Aorta (tissue), 5 donors: ENCODE results near the gene EIF5B. TPM values are rescaled to one million over a fixed set of nuclear protein-coding genes. Genes with fewer than 3 reads are reported as not detected.

ENCODE experiments used
- ATAC-seq: fragments of 200-7000 bp; cut with Tn5 transposase; one replicate; pipeline ENCODE4 v1.9.1; 2022; ENCODE audit warnings: moderate library complexity; ENCODE audit not compliant: low FRiP score
- DNase-seq, 2 donors: peaks; one replicate each; pipeline ENCODE4 v3.0.0-alpha.2; 2020
- H3K27ac ChIP-seq, 2 donors: one replicate each; pipeline ENCODE4 v1.5.1; 2013; ENCODE audit warnings: low read length in 2 of 2, mild to moderate bottlenecking in 2 of 2, moderate library complexity in 2 of 2, control low read depth in 1 of 2, inconsistent platforms in 1 of 2, low read depth in 1 of 2
- H3K27me3 ChIP-seq, 2 donors: one replicate each; pipeline ENCODE4 v1.6.1; 2013; ENCODE audit warnings: control low read depth in 1 of 2, low read length in 1 of 2, mild to moderate bottlenecking in 1 of 2, moderate library complexity in 1 of 2; ENCODE audit not compliant: insufficient read depth in 2 of 2, control insufficient read depth in 1 of 2
- H3K36me3 ChIP-seq, 2 donors: one replicate each; pipeline ENCODE4 v1.6.1; 2013; ENCODE audit warnings: control low read depth in 1 of 2, low read length in 1 of 2, mild to moderate bottlenecking in 1 of 2; ENCODE audit not compliant: insufficient read depth in 2 of 2, control insufficient read depth in 1 of 2
- H3K4me1 ChIP-seq, 2 donors: one replicate each; pipeline ENCODE4 v1.6.1; 2013; ENCODE audit warnings: low read length in 2 of 2, control low read depth in 1 of 2, mild to moderate bottlenecking in 1 of 2, moderate library complexity in 1 of 2; ENCODE audit not compliant: insufficient read depth in 2 of 2, control insufficient read depth in 1 of 2
- H3K4me3 ChIP-seq, 2 donors: one replicate each; pipeline ENCODE4 v1.5.1; 2013; ENCODE audit warnings: low read length in 2 of 2, control low read depth in 1 of 2, mild to moderate bottlenecking in 1 of 2
- H3K9me3 ChIP-seq: one replicate; pipeline ENCODE4 v1.6.1; 2013; ENCODE audit warnings: mild to moderate bottlenecking, low read length; ENCODE audit not compliant: control insufficient read depth
- WGBS, 2 donors: extraction: QIAGEN DNeasy Blood & Tissue Kit; methylation state at CpG; one replicate each; pipeline ENCODE4 v1.1.7; 2013; 5-methylcytosine and 5-hydroxymethylcytosine counted together
- intact Hi-C, 2 donors: fragments of 100-400 bp; cut with DNase I; formaldehyde crosslinking; loops; one replicate each; pipeline versions ENCODE4 v1.14.2 to v1.15.0; 2022
- polyA plus RNA-seq, 2 donors: library from polyadenylated mRNA; stranded (reverse); fragments of 200-250 nt; gene quantifications; one replicate each; pipeline ENCODE4 v1.2.3, GENCODE V29; 2013
- total RNA-seq, 2 donors: library from RNA; stranded (reverse); fragmentation: NEBNext Ultra II Directional; extraction: Animal tissue kit (Norgen Biotek cat#: 25700); gene quantifications; one replicate each; pipeline ENCODE4 v1.2.1, GENCODE V29; 2021
- donor health status: healthy with polysubstance abuse.
- donor health status: Bipolar disorder and iron deficiency.
- donor health status: DM: no; HTN: no; CAD: no.
- donor health status: DM: no; HTN: no; CAD: no.
- donor health status: DM: yes; HTN: yes; CAD: no.

Gene EIF5B
- total and polyA plus RNA-seq, 4 donors = 42.3 to 59.3 (median 56.2) TPM

DNA sequence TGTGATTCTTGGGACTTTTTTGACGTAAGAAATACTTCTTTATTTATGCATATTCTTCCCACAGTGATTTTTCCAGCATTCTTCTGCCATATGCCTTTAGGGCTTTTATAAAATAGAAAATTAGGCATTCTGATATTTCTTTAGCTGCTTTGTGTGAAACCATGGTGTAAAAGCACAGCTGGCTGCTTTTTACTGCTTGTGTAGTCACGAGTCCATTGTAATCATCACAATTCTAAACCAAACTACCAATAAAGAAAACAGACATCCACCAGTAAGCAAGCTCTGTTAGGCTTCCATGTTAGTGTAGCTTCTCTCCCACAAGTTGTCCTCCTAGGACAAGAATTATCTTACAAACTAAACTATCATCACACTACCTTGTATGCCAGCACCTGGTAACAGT lies 62.6 kb downstream of the EIF5B start:
- Histone ChIP-seq H3K36me3 (peaks cover 10 to 17% of the 10 kb centered on the region in 2 donors), H3K9me3 (no peaks in the 10 kb centered on the region), H3K27ac (no peak overlapping the region), H3K4me3 (no peak overlapping the region), H3K4me1 (no peaks in the 10 kb centered on the region), H3K27me3 (no peaks in the 10 kb centered on the region)
- intact Hi-C loops = no loop called here
- ATAC-seq (no peak), DNase-seq (no peak)
- WGBS, 2 donors = 86 to 87% methylated on average over 2 of the region's 2 CpGs

DNA sequence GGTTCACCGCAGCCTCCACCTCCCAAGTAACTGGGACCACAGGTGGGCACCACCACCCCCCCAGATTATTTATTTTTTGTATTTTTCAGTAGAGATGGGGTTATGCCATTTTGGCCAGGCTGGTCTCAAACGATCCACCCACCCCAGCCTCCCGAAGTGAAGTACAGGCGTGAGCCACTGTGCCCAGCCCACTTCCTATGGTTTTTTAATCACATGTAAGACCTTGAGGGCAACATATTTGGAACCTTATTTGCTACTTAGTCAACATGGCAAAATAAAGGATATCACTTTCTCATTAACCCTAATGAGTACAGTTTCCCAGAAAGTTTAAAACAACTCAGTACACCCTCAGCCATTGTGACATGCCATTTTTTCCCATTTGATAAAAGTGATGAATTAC lies 64.7 kb downstream of the EIF5B start:
- intact Hi-C loops = no loop called here

DNA sequence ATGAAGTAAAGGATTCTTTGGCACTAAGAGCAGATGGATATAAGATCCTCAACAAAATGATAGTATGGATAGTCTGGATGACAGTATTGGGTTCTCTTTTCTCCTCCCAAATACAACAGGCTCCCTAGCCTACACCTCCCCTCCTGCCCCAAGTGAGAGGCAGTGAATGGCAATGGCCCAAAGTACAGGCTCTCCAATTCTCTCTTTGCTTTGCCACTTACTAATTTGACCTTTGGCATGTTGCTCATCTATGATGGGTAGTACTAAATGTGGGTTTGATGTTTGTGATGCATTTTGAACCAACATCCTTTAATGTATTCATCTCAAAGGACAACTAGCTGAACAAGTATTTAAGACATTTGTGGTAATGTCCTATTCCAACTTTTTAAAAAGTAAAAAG lies 65.9 kb downstream of the EIF5B start:
- peaks cover 0 to 2% of the 10 kb centered on the region in 2 donors for H3K4me1 ChIP-seq
- peaks cover 10% of the 10 kb centered on the region in 2 donors for H3K36me3 ChIP-seq
- no peak overlapping the region for H3K27ac ChIP-seq
- intact Hi-C loops = no loop called here
- H3K4me3 ChIP-seq = no peak overlapping the region
- H3K27me3 ChIP-seq = no peaks in the 10 kb centered on the region
- H3K9me3 ChIP-seq = no peaks in the 10 kb centered on the region
- ATAC-seq (no peak), DNase-seq (no peak)

More for the DNA sequence above, 64.7 kb downstream of the EIF5B start:
- DNase-seq = no peak
- Histone ChIP-seq H3K36me3 (peaks cover 10 to 14% of the 10 kb centered on the region in 2 donors), H3K27ac (no peak overlapping the region), H3K9me3 (no peaks in the 10 kb centered on the region), H3K4me1 (peaks cover 0 to 2% of the 10 kb centered on the region in 2 donors), H3K4me3 (no peak overlapping the region), H3K27me3 (no peaks in the 10 kb centered on the region)
- ATAC-seq = no peak
- WGBS, 2 donors = 89 to 93% methylated on average over 4 of the region's 4 CpGs

DNA sequence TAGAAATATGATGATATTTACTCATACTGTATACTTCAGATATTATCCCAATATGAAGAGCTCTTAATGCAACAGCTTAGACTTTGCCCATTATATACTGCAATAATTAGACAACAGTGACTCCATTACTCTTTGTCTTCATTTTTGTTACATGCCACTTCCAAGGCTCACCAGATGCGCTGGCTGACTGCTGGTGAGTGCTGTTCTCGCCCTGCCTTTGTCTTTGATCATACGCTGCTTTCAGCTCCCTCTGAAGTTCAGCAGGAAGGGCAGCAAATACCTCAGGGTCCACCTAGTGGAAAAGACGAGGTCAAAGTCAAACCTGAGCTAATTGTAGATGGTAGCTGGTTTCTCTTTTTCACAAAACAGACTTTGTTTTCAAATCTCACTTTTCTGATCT lies 66.3 kb downstream of the EIF5B start:
- DNase-seq (no peak), ATAC-seq (no peak)
- no peak overlapping the region for H3K27ac ChIP-seq
- no peak overlapping the region for H3K4me3 ChIP-seq
- H3K27me3 ChIP-seq = no peaks in the 10 kb centered on the region
- H3K9me3 ChIP-seq = no peaks in the 10 kb centered on the region
- peaks cover 6 to 8% of the 10 kb centered on the region in 2 donors for H3K36me3 ChIP-seq
- WGBS, 2 donors = 70 to 71% methylated on average over 4 of the region's 4 CpGs
- intact Hi-C loops = no loop called here
- H3K4me1 ChIP-seq = peaks cover 0 to 2% of the 10 kb centered on the region in 2 donors

DNA sequence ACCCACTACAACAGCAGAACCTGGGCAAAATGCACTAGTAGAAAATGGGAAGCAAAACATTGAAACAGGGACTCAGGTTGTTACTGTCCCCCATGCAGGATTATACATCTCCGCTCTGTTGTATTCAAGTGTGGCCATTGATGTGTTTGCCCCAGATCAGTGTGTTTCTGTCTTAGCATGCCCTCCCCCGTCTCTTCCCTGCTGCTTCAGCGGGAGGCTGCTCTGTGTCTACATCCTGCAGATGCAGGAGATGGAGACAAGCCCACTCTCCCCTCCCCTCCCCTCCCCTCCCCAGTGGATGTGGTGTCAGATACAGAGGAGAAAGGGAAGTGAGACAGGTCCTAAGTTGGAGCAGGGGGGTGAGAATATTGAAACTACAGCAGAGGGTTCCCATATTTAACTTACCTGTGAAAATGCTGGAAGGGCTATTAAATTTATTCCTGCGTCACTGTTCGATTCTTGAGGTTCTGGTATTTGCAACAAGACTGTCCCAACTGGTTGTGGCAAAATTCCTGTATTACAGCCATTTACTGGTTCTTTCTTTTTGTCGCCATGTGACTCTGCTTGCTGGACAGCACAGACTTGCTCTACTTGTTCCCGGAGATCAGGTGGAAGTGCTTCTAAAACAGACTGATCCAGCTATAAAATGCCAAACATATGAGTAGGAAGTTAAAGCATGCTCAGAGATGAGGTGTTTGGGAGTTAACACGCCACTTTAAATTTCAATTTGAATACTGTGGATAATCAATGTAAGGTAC lies 67.0 kb downstream of the EIF5B start:
- Histone ChIP-seq H3K4me1 (peaks cover 0 to 2% of the 10 kb centered on the region in 2 donors), H3K36me3 (peaks cover 4 to 6% of the 10 kb centered on the region in 2 donors), H3K4me3 (no peak overlapping the region), H3K9me3 (no peaks in the 10 kb centered on the region), H3K27ac (no peak overlapping the region), H3K27me3 (no peaks in the 10 kb centered on the region)
- intact Hi-C loops = no loop called here
- 81 to 82% methylated on average over 8 of the region's 8 CpGs for WGBS, 2 donors
- DNase-seq = no peak
- no peak for ATAC-seq

DNA sequence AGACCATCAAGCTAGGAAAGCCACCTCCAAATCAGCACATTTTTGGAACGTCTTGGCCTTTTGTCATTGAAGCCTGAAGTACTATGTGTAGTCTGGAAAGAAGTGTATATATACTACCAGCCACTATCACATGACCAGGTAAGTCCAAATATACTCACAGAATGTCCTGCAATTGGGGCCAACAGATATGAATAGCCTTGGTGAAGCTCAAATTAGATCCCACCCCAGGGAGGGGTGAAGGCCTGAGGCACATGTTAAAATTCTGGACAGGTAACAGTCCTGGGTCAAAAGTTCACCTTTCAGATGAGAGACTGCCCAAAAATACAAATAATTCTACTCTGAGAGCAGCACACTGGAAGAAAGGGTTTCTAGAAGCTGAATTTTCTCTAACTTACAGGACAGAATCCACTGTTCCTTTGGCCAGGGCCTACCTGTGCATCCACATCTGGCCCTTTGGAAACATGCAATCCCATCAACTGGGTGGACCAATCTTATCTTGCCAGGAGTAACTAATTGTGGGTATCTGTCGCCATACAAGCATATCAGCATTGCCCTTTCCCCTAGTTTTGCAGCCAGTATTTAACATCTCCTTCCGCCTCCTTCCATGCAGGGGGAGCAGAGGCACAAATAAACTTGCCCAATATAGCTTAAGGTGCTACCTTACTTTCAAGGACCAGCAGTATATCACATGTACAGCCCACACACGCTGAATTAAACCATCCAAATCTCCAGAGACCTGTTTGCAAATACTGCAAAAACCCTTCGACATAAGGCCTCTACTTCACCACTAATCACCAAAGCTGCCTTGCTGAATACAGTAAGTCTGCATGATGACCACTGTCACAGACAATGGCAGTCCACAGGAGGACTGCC lies 67.8 kb downstream of the EIF5B start:
- H3K4me3 ChIP-seq = no peak overlapping the region
- no peak for DNase-seq
- no peaks in the 10 kb centered on the region for H3K9me3 ChIP-seq
- no peak for ATAC-seq
- WGBS, 2 donors = 69 to 70% methylated on average over 5 of the region's 5 CpGs
- H3K27me3 ChIP-seq = no peaks in the 10 kb centered on the region
- intact Hi-C loops = no loop called here
- H3K36me3 ChIP-seq = peaks cover 4 to 6% of the 10 kb centered on the region in 2 donors
- H3K4me1 ChIP-seq = peaks cover 0 to 2% of the 10 kb centered on the region in 2 donors
- no peak overlapping the region for H3K27ac ChIP-seq

DNA sequence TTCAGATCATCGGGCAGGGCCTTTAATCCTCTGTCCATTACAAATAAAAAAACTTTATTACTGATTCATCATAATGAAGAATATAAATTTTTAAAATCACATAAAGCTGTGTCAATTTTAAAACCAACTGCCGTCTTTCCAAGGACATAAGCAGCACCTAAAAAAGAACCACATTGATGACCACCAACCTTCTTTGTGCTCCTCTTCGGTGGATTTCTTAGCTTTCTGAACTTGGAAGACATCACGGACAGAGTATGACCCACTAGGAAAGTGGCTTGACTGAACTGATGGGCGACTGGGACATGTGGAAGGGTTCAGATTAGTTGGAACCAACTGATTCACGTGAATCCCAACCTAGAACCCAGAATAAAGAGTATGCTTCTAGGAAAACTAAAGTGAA lies 68.9 kb downstream of the EIF5B start:
- ATAC-seq (no peak), DNase-seq (no peak)
- Histone ChIP-seq H3K9me3 (no peaks in the 10 kb centered on the region), H3K4me3 (no peak overlapping the region), H3K4me1 (peaks cover 0 to 2% of the 10 kb centered on the region in 2 donors), H3K27me3 (no peaks in the 10 kb centered on the region), H3K27ac (no peak overlapping the region), H3K36me3 (peaks cover 4 to 6% of the 10 kb centered on the region in 2 donors)
- WGBS, 2 donors = 88 to 91% methylated on average over 6 of the region's 6 CpGs
- intact Hi-C loops = no loop called here

DNA sequence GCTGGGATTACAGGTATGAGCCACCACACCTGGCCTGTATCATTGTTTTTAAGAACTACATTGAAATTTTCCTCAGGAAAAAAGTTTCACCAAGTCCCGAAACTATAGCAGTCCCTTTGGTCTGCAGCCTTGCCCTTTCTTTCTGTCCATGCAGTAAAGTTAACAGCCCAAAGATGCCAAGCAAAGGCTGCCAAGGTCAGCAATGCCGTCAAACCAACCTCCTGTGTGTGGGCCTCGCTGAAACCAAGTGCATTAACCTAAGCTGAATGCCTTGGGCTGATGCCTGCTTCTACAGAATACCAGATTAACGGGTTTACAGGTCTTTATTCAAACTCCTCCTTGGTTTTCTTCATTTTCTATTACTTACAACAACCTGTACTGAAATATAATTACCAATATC lies 73.1 kb downstream of the EIF5B start:
- Histone ChIP-seq H3K4me3 (no peak overlapping the region), H3K27me3 (no peaks in the 10 kb centered on the region), H3K4me1 (no peaks in the 10 kb centered on the region), H3K27ac (no peak overlapping the region), H3K36me3 (peaks cover 0 to 6% of the 10 kb centered on the region in 2 donors), H3K9me3 (no peaks in the 10 kb centered on the region)
- 58 to 60% methylated on average over 4 of the region's 4 CpGs for WGBS, 2 donors
- ATAC-seq = no peak
- no peak for DNase-seq
- intact Hi-C loops = no loop called here
